GM12878 (cell line): ENCODE results near the gene GALK2. TPM values are rescaled to one million over a fixed set of nuclear protein-coding genes. Genes with fewer than 3 reads are reported as not detected.

Experiments
- ATAC-seq: fragments of 200-7000 bp; cut with Tn5 transposase; 3 replicates; pipeline ENCODE4 v1.9.1; 2020; ENCODE audit warnings: mild to moderate bottlenecking, moderate library complexity
- BruUV-seq: library from RNA; stranded (reverse); fragments of 400-500 nt; replicated peaks from 2 replicates; lab custom pipeline; 2021; lab: Mats Ljungman, UMichigan
- CTCF ChIA-PET: fragments of 300-600 bp; sonication (Branson Sonifier 250); formaldehyde crosslinking; extraction: SDS; loops from one replicate; lab custom pipeline; 2021; ENCODE audit warnings: inconsistent platforms; lab: Yijun Ruan, JAX
- POLR2A ChIA-PET: fragments of 350-600 bp; formaldehyde crosslinking; extraction: SDS; loops from one replicate; lab custom pipeline; 2021; ENCODE audit warnings: inconsistent platforms; lab: Charles Lee
- RAD21 ChIA-PET: fragments of 300-600 bp; sonication (Branson Sonifier 250); formaldehyde crosslinking; loops from one replicate; lab custom pipeline; 2023; ENCODE audit warnings: antibody characterized with exemption; ENCODE audit not compliant: unreplicated experiment; lab: Charles Lee
- SMC1A ChIA-PET: fragments of 300-600 bp; sonication (Branson Sonifier 250); formaldehyde crosslinking; loops from one replicate; lab custom pipeline; 2023; ENCODE audit not compliant: unreplicated experiment, uncharacterized antibody; lab: Charles Lee
- DNase-seq: peaks from one replicate; pipeline ENCODE4 v3.0.0-alpha.2; 2011; ENCODE audit warnings: low read depth, low spot score
- FAIRE-seq: peaks from 3 replicates; lab custom pipeline; 2011; peaks lifted over from hg19 to GRCh38; lab: Jason Lieb, UNC
- H2AFZ ChIP-seq: 2 replicates; pipeline ENCODE4 v1.6.0; 2011; ENCODE audit warnings: low read depth, low read length, control low read depth; ENCODE audit not compliant: control insufficient read depth
- H3K27ac ChIP-seq: 2 replicates; pipeline ENCODE4 v1.5.1; 2011; ENCODE audit warnings: control low read depth; ENCODE audit not compliant: control insufficient read depth, insufficient read depth
- H3K27me3 ChIP-seq, 2 experiments: replicated peaks in 1 of 2; 2 replicates each; pipeline versions ENCODE4 v1.6.0 to v1.6.1; 2011; ENCODE audit warnings: low read length in 1 of 2; ENCODE audit not compliant: control insufficient read depth in 2 of 2, insufficient read depth in 2 of 2
- H3K36me3 ChIP-seq, 2 experiments: 2 replicates each; pipeline ENCODE4 v1.5.1; 2011; ENCODE audit warnings: low read length in 1 of 2; ENCODE audit not compliant: control insufficient read depth in 2 of 2, insufficient read depth in 2 of 2
- H3K4me1 ChIP-seq: 2 replicates; pipeline ENCODE4 v1.6.1; 2011; ENCODE audit warnings: mild to moderate bottlenecking, low read length, moderate library complexity, mixed read lengths; ENCODE audit not compliant: control insufficient read depth, insufficient read depth
- H3K4me2 ChIP-seq: 2 replicates; pipeline ENCODE4 v1.6.0; 2011; ENCODE audit warnings: control low read depth; ENCODE audit not compliant: control insufficient read depth, insufficient read depth
- H3K4me3 ChIP-seq: fragments of 200-600 bp; sonication (generic); 2 replicates; pipeline ENCODE4 v1.5.1; 2016
- H3K79me2 ChIP-seq: 2 replicates; pipeline ENCODE4 v1.6.0; 2011; ENCODE audit warnings: low read length; ENCODE audit not compliant: control insufficient read depth, insufficient read depth
- H3K9ac ChIP-seq: 2 replicates; pipeline ENCODE4 v1.8.0; 2011; ENCODE audit warnings: low read length, control low read depth, mixed read lengths; ENCODE audit not compliant: control insufficient read depth, insufficient read depth
- H3K9me3 ChIP-seq: replicated peaks from 3 replicates; pipeline ENCODE4 v1.5.1; 2011; ENCODE audit warnings: mild to moderate bottlenecking, low read length; ENCODE audit not compliant: control insufficient read depth, insufficient read depth
- H4K20me1 ChIP-seq: 2 replicates; pipeline ENCODE4 v1.6.0; 2011; ENCODE audit not compliant: control insufficient read depth, insufficient read depth
- CHD2 ChIP-seq: IDR thresholded peaks from 2 replicates; pipeline ENCODE4 v1.6.1; 2011; ENCODE audit warnings: low read depth, low read length, improper control_type of control experiment, borderline replicate concordance
- HDAC6 ChIP-seq: fragments of 200-600 bp; sonication (generic); IDR thresholded peaks from one replicate; pipeline ENCODE4 v1.8.0; 2017; ENCODE audit warnings: antibody characterized with exemption; ENCODE audit not compliant: unreplicated experiment
- MTA2 ChIP-seq: fragments of 450-650 bp; IDR thresholded peaks from 2 replicates; pipeline ENCODE4 v1.6.1; 2016; ENCODE audit warnings: low read depth, mild to moderate bottlenecking, moderate library complexity
- PAX8 ChIP-seq: fragments of 450-650 bp; IDR thresholded peaks from 2 replicates; pipeline ENCODE4 v1.6.1; 2017; ENCODE audit warnings: mild to moderate bottlenecking, moderate library complexity
- SIN3A ChIP-seq: IDR thresholded peaks from 2 replicates; pipeline ENCODE4 v1.6.1; 2012; ENCODE audit warnings: low read depth, low read length, improper control_type of control experiment
- SREBF2 ChIP-seq: IDR thresholded peaks from 2 replicates; pipeline ENCODE4 v1.6.1; 2012; ENCODE audit warnings: mild to moderate bottlenecking, low read length
- ZNF207 ChIP-seq: fragments of 450-650 bp; IDR thresholded peaks from 2 replicates; pipeline ENCODE4 v1.6.1; 2014; ENCODE audit warnings: antibody characterized with exemption, mild to moderate bottlenecking, borderline replicate concordance
- ZNF622 ChIP-seq: fragments of 450-650 bp; IDR thresholded peaks from 2 replicates; pipeline ENCODE4 v1.6.1; 2017; ENCODE audit warnings: mild to moderate bottlenecking, inconsistent platforms
- WGBS: methylation state at CpG from one replicate; pipeline ENCODE4 v1.1.6; 2016; ENCODE audit warnings: low lambda C conversion rate; ENCODE audit not compliant: insufficient replicate concordance, insufficient coverage; ENCODE audit errors: missing lambda C conversion rate; 5-methylcytosine and 5-hydroxymethylcytosine counted together
- in situ Hi-C: fragments of 300-500 bp; cut with MboI; formaldehyde crosslinking; loops from 9 replicates; pipeline ENCODE4 v1.14.3; 2018; ENCODE audit warnings: mixed read lengths
- intact Hi-C: fragments of 100-400 bp; cut with micrococcal nuclease; formaldehyde crosslinking; loops from one replicate; pipeline ENCODE4 v1.14.2; 2022; ENCODE audit not compliant: unreplicated experiment
- polyA plus RNA-seq, 11 experiments: library from polyadenylated mRNA; depleted of rRNA in 4 of 11; unstranded in 6 of 11; stranded (reverse) in 5 of 11; fragments of >200 nt; fragmentation: Nextera tagmentation in 4 of 11; fragmentation: Illumina TruSeq in 1 of 11; extraction: Ambion mirVana in 4 of 11; extraction: Trizol in 1 of 11; gene quantifications; 1 replicate in 1 of 11; 2 replicates in 10 of 11; pipeline versions ENCODE4 v1.2.1 to v1.2.3, GENCODE V29; 2011 to 2016; ENCODE audit warnings: inconsistent platforms in 2 of 11, missing spikeins in 2 of 11, low read depth in 1 of 11
- total RNA-seq, 4 experiments: library from RNA; depleted of rRNA in 3 of 4; stranded (reverse); fragments of >200 nt in 3 of 4; fragmentation: Illumina TruSeq in 1 of 4; extraction: Trizol in 1 of 4; gene quantifications; 2 replicates each; pipeline versions ENCODE4 v1.2.1 to v1.2.3, GENCODE V29; 2013 to 2021
- TF ChIP-seq, protein P1 (sequence below): fragments of 150-350 bp; IDR thresholded peaks from 2 replicates; pipeline ENCODE4 v1.6.1; 2016; ENCODE audit warnings: low read depth, low read length

Gene GALK2
- total and polyA plus RNA-seq, 10 of the 15 experiments (the other 5 are each of a cell fraction or from before 2014, with no cell fraction given): 11.9 to 26.7 (median 15.4) TPM

DNA sequence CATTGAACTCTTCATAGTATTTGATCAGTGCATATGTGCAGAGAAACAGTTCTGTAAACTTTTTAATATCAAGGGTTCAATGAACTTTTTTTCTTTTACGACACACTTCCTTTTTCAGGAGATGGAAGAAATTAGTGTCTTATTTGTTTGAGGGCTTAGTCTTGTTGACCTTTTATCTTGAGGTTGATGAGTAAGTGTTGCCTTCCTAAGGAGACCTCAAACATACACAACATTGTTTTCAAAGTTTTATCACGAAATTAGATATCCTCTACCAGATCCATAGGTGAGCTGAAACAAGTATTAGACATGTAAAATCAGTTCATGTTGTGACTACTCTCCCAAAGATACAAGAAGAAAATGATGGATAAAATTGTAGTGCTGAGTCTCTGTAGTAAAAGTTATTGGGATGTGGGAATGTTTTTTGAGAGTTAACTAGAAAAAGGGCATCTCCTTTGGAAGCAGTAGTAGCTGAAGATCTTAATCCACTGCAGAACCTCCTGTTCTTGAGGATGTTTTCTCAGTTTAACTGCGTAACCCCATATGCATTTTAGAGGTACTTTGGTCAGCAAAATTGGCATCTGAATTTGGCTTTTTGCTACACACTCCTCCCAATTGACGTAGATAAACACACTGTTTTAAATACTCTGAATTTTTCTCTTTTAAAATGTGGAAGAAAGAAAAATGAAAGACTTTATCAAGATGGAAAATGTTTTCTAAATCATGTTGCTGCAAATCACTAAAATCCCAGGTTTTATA is 116.8 kb downstream of the GALK2 start:
- intact Hi-C loops: no loop called here
- Histone ChIP-seq H3K4me2 (no peak overlapping the region), H3K9ac (no peak overlapping the region), H4K20me1 (no peaks in the 10 kb centered on the region), H3K79me2 (no peaks in the 10 kb centered on the region), H2AFZ (no peak overlapping the region), H3K27ac (no peak overlapping the region)
- no TSS peak for BruUV-seq
- ChIA-PET CTCF (interaction anchor here (0.7 kb wide), 1 partner anchor 319 kb away, joined by 3 read pairs; no protein-coding TSS in a partner anchor), SMC1A (interaction anchor here (1.4 kb wide), 1 partner anchor 12 kb away, joined by 5 read pairs; no protein-coding TSS in a partner anchor), RAD21 (no interaction called here)
- FAIRE-seq (no peak), DNase-seq (no peak), ATAC-seq (no peak)
- 85% methylated on average over 4 of the region's 4 CpGs for WGBS
- TF ChIP-seq SREBF2 (no peak), HDAC6 (no peak), MTA2 (no peak), CHD2 (no peak), PAX8 (no peak), ZNF622 (no peak), SIN3A (no peak), ZNF207 (no peak)
- TF ChIP-seq, protein P1, sequence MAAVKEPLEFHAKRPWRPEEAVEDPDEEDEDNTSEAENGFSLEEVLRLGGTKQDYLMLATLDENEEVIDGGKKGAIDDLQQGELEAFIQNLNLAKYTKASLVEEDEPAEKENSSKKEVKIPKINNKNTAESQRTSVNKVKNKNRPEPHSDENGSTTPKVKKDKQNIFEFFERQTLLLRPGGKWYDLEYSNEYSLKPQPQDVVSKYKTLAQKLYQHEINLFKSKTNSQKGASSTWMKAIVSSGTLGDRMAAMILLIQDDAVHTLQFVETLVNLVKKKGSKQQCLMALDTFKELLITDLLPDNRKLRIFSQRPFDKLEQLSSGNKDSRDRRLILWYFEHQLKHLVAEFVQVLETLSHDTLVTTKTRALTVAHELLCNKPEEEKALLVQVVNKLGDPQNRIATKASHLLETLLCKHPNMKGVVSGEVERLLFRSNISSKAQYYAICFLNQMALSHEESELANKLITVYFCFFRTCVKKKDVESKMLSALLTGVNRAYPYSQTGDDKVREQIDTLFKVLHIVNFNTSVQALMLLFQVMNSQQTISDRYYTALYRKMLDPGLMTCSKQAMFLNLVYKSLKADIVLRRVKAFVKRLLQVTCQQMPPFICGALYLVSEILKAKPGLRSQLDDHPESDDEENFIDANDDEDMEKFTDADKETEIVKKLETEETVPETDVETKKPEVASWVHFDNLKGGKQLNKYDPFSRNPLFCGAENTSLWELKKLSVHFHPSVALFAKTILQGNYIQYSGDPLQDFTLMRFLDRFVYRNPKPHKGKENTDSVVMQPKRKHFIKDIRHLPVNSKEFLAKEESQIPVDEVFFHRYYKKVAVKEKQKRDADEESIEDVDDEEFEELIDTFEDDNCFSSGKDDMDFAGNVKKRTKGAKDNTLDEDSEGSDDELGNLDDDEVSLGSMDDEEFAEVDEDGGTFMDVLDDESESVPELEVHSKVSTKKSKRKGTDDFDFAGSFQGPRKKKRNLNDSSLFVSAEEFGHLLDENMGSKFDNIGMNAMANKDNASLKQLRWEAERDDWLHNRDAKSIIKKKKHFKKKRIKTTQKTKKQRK: no peak
- TF ChIP-seq, all 136 proteins: peak for 0
- POLR2A ChIA-PET: no interaction called here
- Histone ChIP-seq H3K36me3 (no peaks in the 10 kb centered on the region), H3K4me3 (no peak overlapping the region), H3K27me3 (no peaks in the 10 kb centered on the region), H3K4me1 (no peaks in the 10 kb centered on the region), H3K9me3 (no peaks in the 10 kb centered on the region)
- in situ Hi-C loops: no loop called here
